Common myeloid progenitor, CD34-positive (primary cell): ENCODE data around the gene SH2D2A.

Source experiments
- CTCF ChIA-PET: fragments of 350-600 bp; sonication (Branson Sonifier 250); formaldehyde crosslinking; loops from one replicate; lab custom pipeline; 2021; ENCODE audit warnings: antibody characterized with exemption; lab: Charles Lee
- POLR2A ChIA-PET: fragments of 350-600 bp; sonication (Branson Sonifier 250); formaldehyde crosslinking; loops from one replicate; lab custom pipeline; 2021; ENCODE audit warnings: antibody characterized with exemption; lab: Charles Lee
- DNase-seq, 3 donors: peaks; one replicate each; pipeline versions ENCODE4 v3.0.0 to v3.0.0-alpha.2; 2013
- H3K27ac ChIP-seq, 2 experiments: 1 replicate in 1 of 2; 2 replicates in 1 of 2; pipeline ENCODE4 v1.7.0; 2013; ENCODE audit warnings: inconsistent platforms in 2 of 2, low read length in 2 of 2, mild to moderate bottlenecking in 2 of 2, low read depth in 1 of 2, moderate library complexity in 1 of 2; ENCODE audit not compliant: severe bottlenecking in 2 of 2, insufficient read depth in 1 of 2, poor library complexity in 1 of 2
- H3K27me3 ChIP-seq, 5 experiments: replicated peaks in 2 of 5; 1 replicate in 3 of 5; 2 replicates in 2 of 5; pipeline versions ENCODE4 v1.6.1 to v1.7.0; 2013; ENCODE audit warnings: low read length in 4 of 5, mild to moderate bottlenecking in 2 of 5, moderate library complexity in 2 of 5, inconsistent platforms in 1 of 5; ENCODE audit not compliant: insufficient read depth in 5 of 5, control insufficient read depth in 4 of 5
- H3K36me3 ChIP-seq, 4 experiments: 1 replicate in 2 of 4; 2 replicates in 2 of 4; pipeline versions ENCODE4 v1.6.1 to v1.7.0; 2013; ENCODE audit warnings: low read length in 3 of 4, control low read depth in 1 of 4, mild to moderate bottlenecking in 1 of 4; ENCODE audit not compliant: control insufficient read depth in 4 of 4, insufficient read depth in 4 of 4
- H3K4me1 ChIP-seq, 4 experiments: 1 replicate in 3 of 4; 2 replicates in 1 of 4; pipeline versions ENCODE4 v1.6.1 to v1.7.1; 2013; ENCODE audit warnings: low read length in 3 of 4, mild to moderate bottlenecking in 3 of 4, control low read depth in 1 of 4, inconsistent platforms in 1 of 4, moderate library complexity in 1 of 4; ENCODE audit not compliant: control insufficient read depth in 4 of 4, insufficient read depth in 4 of 4; ENCODE audit errors: control extremely low read depth in 1 of 4
- H3K4me3 ChIP-seq, 7 experiments: 1 replicate in 4 of 7; 2 replicates in 3 of 7; pipeline versions ENCODE4 v1.5.1 to v1.7.0; 2013; ENCODE audit warnings: mild to moderate bottlenecking in 7 of 7, low read length in 6 of 7, moderate library complexity in 6 of 7, inconsistent platforms in 2 of 7, low read depth in 2 of 7, control low read depth in 1 of 7; ENCODE audit not compliant: insufficient read depth in 4 of 7, control insufficient read depth in 1 of 7; ENCODE audit errors: extremely low read depth in 1 of 7
- H3K9me3 ChIP-seq, 5 experiments: 1 replicate in 4 of 5; 2 replicates in 1 of 5; pipeline versions ENCODE4 v1.6.1 to v1.7.1; 2013; ENCODE audit warnings: low read length in 4 of 5, mild to moderate bottlenecking in 2 of 5, inconsistent platforms in 1 of 5, low read depth in 1 of 5, moderate library complexity in 1 of 5; ENCODE audit not compliant: control insufficient read depth in 4 of 5, insufficient read depth in 2 of 5; ENCODE audit errors: control extremely low read depth in 1 of 5
- WGBS: methylation state at CpG from one replicate; pipeline ENCODE4 v1.1.5; 2013; ENCODE audit not compliant: insufficient coverage; 5-methylcytosine and 5-hydroxymethylcytosine counted together

Gene SH2D2A

DNA sequence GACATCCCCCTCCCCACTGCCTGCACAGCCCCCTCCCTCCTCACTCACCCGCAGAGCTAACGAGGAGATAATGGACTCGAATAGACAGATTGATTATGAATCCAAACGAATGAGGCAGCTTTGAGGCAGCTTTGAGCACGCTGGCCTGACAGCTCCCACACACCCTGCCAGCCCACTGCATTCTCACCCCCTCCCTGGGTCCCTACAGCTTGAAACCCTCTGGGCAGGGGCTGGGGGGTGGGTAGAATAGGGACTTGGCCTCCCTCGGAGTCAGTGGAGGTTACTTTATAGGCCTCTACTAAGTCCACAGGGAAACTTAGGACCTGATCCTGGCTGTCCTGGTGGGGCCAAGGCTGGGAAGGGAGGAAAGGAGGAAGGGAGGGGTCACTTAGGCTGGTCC is 45.9 kb upstream of the SH2D2A start:
- H3K36me3 ChIP-seq: no peaks in the 10 kb centered on the region
- peaks cover 0 to 65% (median 38%) of the 10 kb centered on the region in 5 experiments for H3K27me3 ChIP-seq
- peak overlapping the region in 1 of 2 experiments; percentile 40 for H3K27ac ChIP-seq
- DNase-seq: no peak
- 100% methylated on average over 1 of the region's 6 CpGs for WGBS
- ChIA-PET CTCF (interaction anchor here (4.2 to 12.2 kb wide), 6 partner anchors 16 to 172 kb away, joined by 30 to 282 read pairs (median 66); partner anchors contain the start of genes ISG20L2, METTL25B and PEAR1), POLR2A (no interaction called here)
- H3K4me1 ChIP-seq: peaks cover 2 to 62% (median 59%) of the 10 kb centered on the region in 4 experiments
- H3K4me3 ChIP-seq: no peak overlapping the region
- H3K9me3 ChIP-seq: no peaks in the 10 kb centered on the region

DNA sequence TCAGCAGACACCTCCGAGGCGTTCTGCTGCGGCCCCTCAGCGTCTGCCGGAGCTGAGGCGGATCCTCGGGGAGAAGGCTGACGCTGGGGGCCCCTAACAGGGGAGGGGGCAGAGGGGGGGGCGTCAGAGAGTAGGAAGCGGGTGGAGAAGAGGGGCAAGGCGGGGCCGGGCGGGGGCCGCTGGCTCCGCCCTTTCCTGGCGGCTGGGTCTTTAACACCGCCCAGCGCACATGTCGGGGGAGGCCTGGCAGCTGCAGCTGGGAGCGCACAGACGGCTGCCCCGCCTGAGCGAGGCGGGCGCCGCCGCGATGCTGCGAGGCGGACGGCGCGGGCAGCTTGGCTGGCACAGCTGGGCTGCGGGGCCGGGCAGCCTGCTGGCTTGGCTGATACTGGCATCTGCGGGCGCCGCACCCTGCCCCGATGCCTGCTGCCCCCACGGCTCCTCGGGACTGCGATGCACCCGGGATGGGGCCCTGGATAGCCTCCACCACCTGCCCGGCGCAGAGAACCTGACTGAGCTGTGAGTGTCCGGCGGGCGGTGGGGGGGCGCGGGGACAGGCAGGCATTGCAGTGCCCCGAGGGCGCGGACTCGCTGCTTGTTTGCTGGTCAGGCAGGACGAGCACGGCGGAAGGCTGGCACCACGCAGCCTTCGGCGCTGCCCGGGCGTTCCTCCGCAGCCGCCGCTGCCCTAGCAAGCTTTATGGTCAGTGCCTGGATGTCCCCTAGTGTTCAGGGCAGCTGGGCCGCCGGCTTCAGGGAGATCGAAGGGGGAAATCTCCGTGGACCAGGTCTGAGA is 44.2 kb upstream of the SH2D2A start, which contains the start of gene NTRK1:
Gene NTRK1, plus strand, starts transcription at position 238 of the 796 bp plus-strand sequence. Its CDS starts 70 bp downstream, at position 308.
- ChIA-PET POLR2A (interaction anchor here (0.8 kb wide), 1 partner anchor 113 kb away, joined by 4 read pairs; no protein-coding TSS in a partner anchor), CTCF (interaction anchor here (0.7 to 12.2 kb wide), 36 partner anchors 10 to 176 kb away, joined by 3 to 282 read pairs (median 5); partner anchors contain the start of genes ISG20L2, METTL25B, PEAR1 and SH2D2A)
- WGBS: 4% methylated on average over 53 of the region's 69 CpGs
- no peaks in the 10 kb centered on the region for H3K36me3 ChIP-seq
- DNase-seq: peak; percentile 52 to 78 (median 72)
- peaks cover 0 to 78% (median 47%) of the 10 kb centered on the region in 5 experiments for H3K27me3 ChIP-seq
- no peaks in the 10 kb centered on the region for H3K9me3 ChIP-seq
- H3K4me1 ChIP-seq: peaks cover 2 to 46% (median 45%) of the 10 kb centered on the region in 4 experiments
- H3K27ac ChIP-seq: no peak within 1 kb of the TSS
- H3K4me3 ChIP-seq: peak within 1 kb of the TSS; percentile 22 to 69 (median 54)

DNA sequence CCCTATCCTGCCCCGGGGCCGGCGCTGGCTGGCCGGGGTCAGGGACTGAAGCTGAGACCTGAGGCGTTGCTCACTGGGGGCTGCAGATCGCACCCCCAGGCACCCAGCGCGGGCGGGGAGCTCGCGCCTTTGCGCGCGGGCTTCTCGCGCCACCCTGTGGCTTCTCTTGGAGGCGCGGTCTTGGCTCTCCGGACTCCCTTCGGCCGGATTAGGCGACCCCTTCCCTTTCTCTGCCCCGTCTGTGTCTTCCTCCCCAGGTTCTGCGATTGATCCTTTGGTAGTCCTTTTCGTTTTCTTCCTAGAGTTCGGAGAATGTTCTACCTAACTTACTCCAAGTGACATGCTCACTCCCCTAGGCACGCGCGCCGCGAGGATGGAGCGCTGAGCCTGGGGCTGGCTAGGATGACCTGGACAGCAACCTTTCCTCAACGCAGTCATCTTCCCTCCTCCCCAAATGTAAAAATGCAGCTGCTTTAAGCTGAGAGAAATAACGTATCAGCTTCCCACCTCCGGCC is 43.5 kb upstream of the SH2D2A start:
- DNase-seq: peak; percentile 31 to 61 (median 57)
- Histone ChIP-seq H3K9me3 (no peaks in the 10 kb centered on the region), H3K4me3 (peak overlapping the region; percentile 22 to 69 (median 54)), H3K27me3 (peaks cover 0 to 78% (median 47%) of the 10 kb centered on the region in 5 experiments), H3K36me3 (no peaks in the 10 kb centered on the region), H3K4me1 (peaks cover 2 to 43% (median 39%) of the 10 kb centered on the region in 4 experiments), H3K27ac (no peak overlapping the region)
- POLR2A ChIA-PET: interaction anchor here (0.6 to 1.3 kb wide), 2 partner anchors 14 to 134 kb away, joined by 3 read pairs; no protein-coding TSS in a partner anchor
- WGBS: 1% methylated on average over 34 of the region's 35 CpGs
- CTCF ChIA-PET: interaction anchor here (0.7 to 12.2 kb wide), 46 partner anchors 8 to 212 kb away, joined by 3 to 282 read pairs (median 4); partner anchors contain the start of genes ISG20L2, METTL25B, MRPL24 and PEAR1

- no peaks in the 10 kb centered on the region for H3K36me3 ChIP-seq
- DNase-seq: peak in 2 of 3 donors; percentile 25 to 35
- peaks cover 0 to 78% (median 48%) of the 10 kb centered on the region in 5 experiments for H3K27me3 ChIP-seq
- 3% methylated on average over 28 of the region's 33 CpGs for WGBS
- peaks cover 2 to 43% (median 38%) of the 10 kb centered on the region in 4 experiments for H3K4me1 ChIP-seq
- no peaks in the 10 kb centered on the region for H3K9me3 ChIP-seq
- ChIA-PET CTCF (interaction anchor here (0.7 to 12.2 kb wide), 38 partner anchors 9 to 212 kb away, joined by 3 to 282 read pairs (median 4); partner anchors contain the start of genes ISG20L2, METTL25B, MRPL24 and PEAR1), POLR2A (interaction anchor here (0.6 to 1.3 kb wide), 3 partner anchors 14 to 229 kb away, joined by 3 to 4 read pairs (median 3); no protein-coding TSS in a partner anchor)
- H3K4me3 ChIP-seq: peak overlapping the region; percentile 8 to 69 (median 54)
- H3K27ac ChIP-seq: no peak overlapping the region
Observed at GRCh38 chr1:156859523-156860112, 43.0 kb upstream of the SH2D2A start.

DNA sequence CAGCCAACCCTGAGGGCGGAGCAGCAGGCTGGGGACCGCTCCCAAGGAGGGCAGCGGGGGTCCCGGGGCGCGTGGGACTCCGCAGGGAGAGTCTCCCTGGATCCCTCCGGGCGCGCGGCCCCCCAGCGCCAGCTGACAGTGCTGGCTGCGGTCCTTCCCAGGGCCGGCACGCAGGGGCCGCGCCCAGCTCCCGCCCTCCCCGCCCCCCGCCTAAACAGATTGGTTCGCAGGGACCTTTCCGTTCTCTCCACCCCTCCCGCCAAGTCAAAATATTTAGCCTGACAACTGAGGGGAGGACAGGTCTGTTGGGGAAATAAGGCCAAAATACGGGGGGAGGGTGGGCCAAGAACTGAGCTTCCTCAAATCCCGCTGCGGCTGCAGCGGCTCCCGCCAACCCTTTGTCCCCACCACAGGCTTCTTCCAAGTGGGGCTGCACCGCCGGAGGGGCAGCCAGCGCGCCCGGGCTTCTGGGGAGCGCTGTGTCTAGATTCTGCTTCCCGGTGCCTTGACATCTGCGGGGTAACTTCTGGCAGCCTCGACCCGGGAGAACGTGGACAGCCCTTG is 42.4 kb upstream of the SH2D2A start, which contains the start of gene INSRR:
Gene INSRR, minus strand, starts transcription at position 159 of the 564 bp plus-strand sequence. CDS start 496 bp downstream, outside the sequence.
- peak in 2 of 3 donors; percentile 53 to 54 for DNase-seq
- 11% methylated on average over 24 of the region's 39 CpGs for WGBS
- Histone ChIP-seq H3K9me3 (no peaks in the 10 kb centered on the region), H3K4me3 (peak within 1 kb of the TSS; percentile 8 to 69 (median 54)), H3K4me1 (peaks cover 2 to 40% (median 37%) of the 10 kb centered on the region in 4 experiments), H3K27me3 (peaks cover 0 to 78% (median 52%) of the 10 kb centered on the region in 5 experiments), H3K36me3 (no peaks in the 10 kb centered on the region), H3K27ac (no peak within 1 kb of the TSS)
- CTCF ChIA-PET: interaction anchor here (0.7 to 12.2 kb wide), 21 partner anchors 9 to 213 kb away, joined by 3 to 282 read pairs (median 8); partner anchors contain the start of genes ISG20L2, METTL25B, MRPL24 and PEAR1
- POLR2A ChIA-PET: interaction anchor here (0.6 to 1.3 kb wide), 2 partner anchors 133 to 228 kb away, joined by 3 to 4 read pairs; no protein-coding TSS in a partner anchor

GRCh38 chr1:156858555-156858956 is 41.9 kb upstream of the SH2D2A start:
- DNase-seq: no peak
- peak overlapping the region in 1 of 7 experiments; percentile 24 for H3K4me3 ChIP-seq
- H3K9me3 ChIP-seq: no peaks in the 10 kb centered on the region
- ChIA-PET CTCF (interaction anchor here (0.7 to 12.2 kb wide), 12 partner anchors 12 to 168 kb away, joined by 3 to 282 read pairs (median 9); partner anchors contain the start of genes ISG20L2, METTL25B and PEAR1), POLR2A (no interaction called here)
- 52% methylated on average over 5 of the region's 5 CpGs for WGBS
- H3K4me1 ChIP-seq: peaks cover 2 to 37% (median 34%) of the 10 kb centered on the region in 4 experiments
- H3K36me3 ChIP-seq: no peaks in the 10 kb centered on the region
- no peak overlapping the region for H3K27ac ChIP-seq
- H3K27me3 ChIP-seq: peaks cover 0 to 73% (median 54%) of the 10 kb centered on the region in 5 experiments
